Hepatic stellate cell (primary cell): ENCODE data around the gene SHB.

Source experiments
- DNase-seq: peaks from one replicate; pipeline ENCODE4 v3.0.0; 2011; ENCODE audit warnings: low spot score

The SHB gene

GRCh38 chr9:37927601-37928551, 141.2 kb downstream of the SHB start:
- DNase-seq = no peak

- no peak for DNase-seq
These were observed 141.9 kb downstream of the SHB start for GRCh38 chr9:37927132-37927531.

- DNase-seq = no peak
These were observed 142.3 kb downstream of the SHB start for GRCh38 chr9:37926737-37927118.

- DNase-seq = no peak
These were observed 143.0 kb downstream of the SHB start for GRCh38 chr9:37925786-37926736.

GRCh38 chr9:37925006-37925405, 144.0 kb downstream of the SHB start:
- DNase-seq = no peak

GRCh38 chr9:37924538-37924937, 144.5 kb downstream of the SHB start:
- DNase-seq = no peak

- DNase-seq = no peak
These were observed 145.1 kb downstream of the SHB start for GRCh38 chr9:37923796-37924427.

- no peak for DNase-seq
These were observed 145.8 kb downstream of the SHB start for GRCh38 chr9:37923118-37923795.

GRCh38 chr9:37922363-37923117, 146.5 kb downstream of the SHB start:
- no peak for DNase-seq

GRCh38 chr9:37921546-37922300, 147.3 kb downstream of the SHB start:
- no peak for DNase-seq

- DNase-seq = no peak
These were observed 147.9 kb downstream of the SHB start for GRCh38 chr9:37921168-37921510.

- DNase-seq = no peak
These were observed 148.4 kb downstream of the SHB start for GRCh38 chr9:37920471-37921167.

- no peak for DNase-seq
These were observed 149.1 kb downstream of the SHB start for GRCh38 chr9:37919956-37920335.

- no peak for DNase-seq
These were observed 149.6 kb downstream of the SHB start for GRCh38 chr9:37919246-37919955.

GRCh38 chr9:37918665-37919170, 150.3 kb downstream of the SHB start:
- DNase-seq = no peak

- DNase-seq = no peak
These were observed 151.0 kb downstream of the SHB start for GRCh38 chr9:37917801-37918664.

GRCh38 chr9:37917313-37917731, 151.7 kb downstream of the SHB start:
- DNase-seq = no peak
